NCI-H1105 (cell line): Measurements from ENCODE around the gene TOR1A.

Source experiments
- DNase-seq: peaks from one replicate; lab custom pipeline; 2025; lab: John Stamatoyannopoulos, UW

Gene TOR1A

DNA sequence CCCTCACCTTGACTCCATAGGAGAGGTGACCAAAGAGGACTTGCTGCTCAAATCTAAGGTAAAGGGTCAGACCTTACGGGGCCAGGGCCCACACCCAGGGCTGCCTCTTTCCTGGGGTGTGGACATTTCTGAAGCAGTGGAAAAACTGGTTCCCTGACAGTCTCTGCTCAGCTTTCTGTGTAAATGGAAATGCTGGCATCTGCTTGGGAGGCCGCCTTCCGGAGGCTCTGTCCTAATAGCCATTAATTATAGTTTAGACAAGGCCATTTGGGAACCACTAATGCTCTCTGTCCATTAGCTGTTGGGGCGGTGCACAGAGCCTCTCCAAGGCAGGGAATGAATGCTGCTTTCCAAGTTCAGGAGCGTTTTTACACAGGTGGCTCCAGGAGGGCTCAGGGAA, 28.6 kb upstream of the TOR1A start:
- DNase-seq = no peak

GRCh38 chr9:129851821-129852220, 27.9 kb upstream of the TOR1A start:
- DNase-seq = no peak

- DNase-seq = no peak
Measured at GRCh38 chr9:129850821-129851550, 27.1 kb upstream of the TOR1A start.

GRCh38 chr9:129849901-129850300, 26.0 kb upstream of the TOR1A start:
- no peak for DNase-seq

- no peak for DNase-seq
Measured at GRCh38 chr9:129848712-129849441, 24.9 kb upstream of the TOR1A start.

GRCh38 chr9:129845373-129845772, 21.4 kb upstream of the TOR1A start:
- no peak for DNase-seq

DNA sequence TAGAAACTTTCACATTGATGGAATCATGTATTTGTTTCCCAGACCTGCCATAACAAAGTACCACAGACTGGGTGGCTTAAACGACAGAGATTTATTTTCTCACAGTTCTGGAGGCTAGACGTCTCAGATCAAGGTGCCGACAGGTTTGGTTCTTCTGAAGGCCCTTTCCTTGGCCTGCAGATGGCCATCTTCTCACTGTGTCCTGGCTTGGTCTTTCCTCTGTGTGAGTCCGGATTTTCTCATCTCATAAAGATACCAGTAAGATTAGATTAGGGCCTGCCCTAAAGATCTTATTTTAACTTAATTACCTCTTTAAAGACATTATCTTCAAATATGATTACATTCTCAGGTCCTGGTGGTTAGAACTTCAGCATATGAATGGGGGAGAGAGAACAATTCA, 17.1 kb upstream of the TOR1A start:
- DNase-seq = no peak

DNA sequence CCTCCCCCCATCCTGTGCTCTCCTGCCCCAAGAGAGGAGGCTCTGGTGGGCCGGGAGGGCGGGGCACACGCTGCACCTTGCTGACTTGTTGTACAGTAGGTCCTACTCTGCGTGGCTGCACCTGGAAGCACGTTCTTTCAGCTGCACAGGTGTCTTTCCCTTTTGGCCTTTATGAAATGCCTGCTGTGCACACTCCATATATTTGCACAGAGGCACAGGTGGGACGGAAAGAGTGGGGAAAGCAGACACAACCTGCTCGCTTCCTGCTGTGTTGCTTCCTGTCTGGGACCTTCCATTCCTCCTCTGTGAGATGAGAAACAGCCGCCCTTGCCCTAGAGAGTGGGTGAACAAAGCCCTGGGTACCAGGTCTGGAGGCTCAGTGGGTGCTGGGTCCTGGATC, 16.1 kb upstream of the TOR1A start:
- DNase-seq = no peak

DNA sequence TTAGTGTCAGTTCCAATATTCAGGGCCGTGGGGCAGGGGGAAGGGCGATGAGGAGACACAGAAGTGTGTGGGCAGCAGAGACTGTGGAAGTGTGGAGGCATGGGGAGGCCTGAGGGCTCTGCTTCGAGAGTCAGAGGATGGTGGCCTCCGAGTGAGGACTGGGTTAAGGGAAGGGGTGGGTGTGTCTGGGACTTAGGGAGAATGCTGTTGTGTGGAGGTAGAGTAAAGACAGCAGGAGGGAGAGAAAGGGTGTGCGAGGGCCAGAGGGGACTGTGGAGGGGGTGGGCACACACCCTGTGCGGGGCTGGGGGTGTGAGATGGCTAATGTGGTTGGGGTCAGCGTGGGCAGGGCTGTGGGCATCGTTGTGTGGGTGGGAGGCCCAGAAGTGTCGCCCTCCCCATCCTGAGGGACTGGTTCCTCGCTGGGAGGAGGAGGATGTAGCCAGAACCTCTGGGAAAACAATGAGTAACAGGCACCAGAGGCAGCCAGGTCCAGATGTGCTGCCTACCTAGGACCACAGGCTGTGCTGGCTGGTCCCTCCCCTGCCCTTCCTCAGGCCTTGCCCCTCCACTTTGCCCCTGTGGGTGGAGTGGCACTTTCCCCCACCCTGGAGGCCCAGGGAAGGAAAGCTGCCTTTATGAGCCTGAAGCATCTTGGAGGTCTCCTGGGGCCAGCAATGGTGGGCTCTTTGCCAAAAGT, 15.5 kb upstream of the TOR1A start:
- DNase-seq = no peak

GRCh38 chr9:129838707-129839259, 14.8 kb upstream of the TOR1A start:
- DNase-seq = no peak

- no peak for DNase-seq
Measured at GRCh38 chr9:129836311-129837007, 12.5 kb upstream of the TOR1A start.

DNA sequence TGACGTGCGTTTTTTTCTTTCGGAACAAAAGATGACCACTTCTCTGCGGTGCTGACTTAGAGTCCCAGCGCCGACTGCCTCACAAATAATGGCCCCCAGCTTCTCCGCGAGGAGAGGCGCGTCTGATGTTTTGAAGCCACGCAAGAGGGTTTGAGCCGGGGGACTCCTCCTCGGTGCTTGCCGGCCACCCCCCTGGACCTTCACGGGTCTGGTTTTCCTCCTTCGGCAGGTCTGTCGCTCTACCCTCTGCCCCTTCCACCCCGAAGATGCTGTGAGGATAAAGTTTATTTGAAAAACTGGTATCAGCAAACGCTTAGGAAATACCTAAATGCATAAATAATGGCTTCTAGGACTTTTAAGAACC, 11.9 kb upstream of the TOR1A start:
- DNase-seq = no peak

- DNase-seq = peak; percentile 98
Measured at GRCh38 chr9:129835128-129835859, 11.4 kb upstream of the TOR1A start, which contains the start of the genes C9orf78 and USP20. C9orf78 (minus strand) TSS chr9:129835275; CDS start chr9:129835221, 54 bp downstream. USP20 (plus strand) TSS chr9:129835458; CDS start chr9:129852556, 17,098 bp downstream.

- DNase-seq = no peak
Measured at GRCh38 chr9:129834489-129835127, 10.7 kb upstream of the TOR1A start.

- DNase-seq = no peak
Measured at GRCh38 chr9:129832982-129833381, 9.0 kb upstream of the TOR1A start.

DNA sequence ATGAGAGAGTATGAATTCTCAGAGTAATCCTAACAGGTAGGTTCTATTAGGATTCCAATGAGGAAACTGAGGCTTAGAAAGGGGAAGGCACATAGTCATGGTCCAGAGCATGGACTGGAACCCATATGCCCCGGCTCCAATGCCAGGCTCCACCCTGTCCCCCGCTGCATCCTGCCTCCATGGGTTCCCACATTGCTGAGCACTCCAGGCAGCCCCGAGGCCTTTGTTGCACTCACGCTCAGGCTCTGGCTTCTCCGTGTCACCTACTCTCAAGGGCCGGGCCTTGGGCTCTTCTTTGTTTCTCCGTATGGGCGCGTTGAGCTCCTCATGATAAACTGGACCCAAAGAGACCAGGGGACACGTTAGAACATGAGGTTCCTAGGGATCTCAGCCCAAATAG, 5.0 kb upstream of the TOR1A start:
- DNase-seq = no peak

- DNase-seq = no peak
Measured at GRCh38 chr9:129828051-129828450, 4.1 kb upstream of the TOR1A start.

GRCh38 chr9:129826759-129827158, 2.8 kb upstream of the TOR1A start:
- DNase-seq = no peak

- DNase-seq = no peak
Measured at GRCh38 chr9:129826344-129826743, 2.4 kb upstream of the TOR1A start.

GRCh38 chr9:129823542-129823934, 398 bp downstream of the TOR1A start:
- DNase-seq = no peak
